GM12801 (cell line): ENCODE results near the gene CACNA1G.

Experiments
- TF ChIP-seq, protein P1 (sequence below): IDR thresholded peaks from one replicate; pipeline ENCODE4 v1.5.1; 2011; ENCODE audit warnings: control low read depth; ENCODE audit not compliant: insufficient read length; ENCODE audit errors: extremely low read depth

CACNA1G gene

DNA sequence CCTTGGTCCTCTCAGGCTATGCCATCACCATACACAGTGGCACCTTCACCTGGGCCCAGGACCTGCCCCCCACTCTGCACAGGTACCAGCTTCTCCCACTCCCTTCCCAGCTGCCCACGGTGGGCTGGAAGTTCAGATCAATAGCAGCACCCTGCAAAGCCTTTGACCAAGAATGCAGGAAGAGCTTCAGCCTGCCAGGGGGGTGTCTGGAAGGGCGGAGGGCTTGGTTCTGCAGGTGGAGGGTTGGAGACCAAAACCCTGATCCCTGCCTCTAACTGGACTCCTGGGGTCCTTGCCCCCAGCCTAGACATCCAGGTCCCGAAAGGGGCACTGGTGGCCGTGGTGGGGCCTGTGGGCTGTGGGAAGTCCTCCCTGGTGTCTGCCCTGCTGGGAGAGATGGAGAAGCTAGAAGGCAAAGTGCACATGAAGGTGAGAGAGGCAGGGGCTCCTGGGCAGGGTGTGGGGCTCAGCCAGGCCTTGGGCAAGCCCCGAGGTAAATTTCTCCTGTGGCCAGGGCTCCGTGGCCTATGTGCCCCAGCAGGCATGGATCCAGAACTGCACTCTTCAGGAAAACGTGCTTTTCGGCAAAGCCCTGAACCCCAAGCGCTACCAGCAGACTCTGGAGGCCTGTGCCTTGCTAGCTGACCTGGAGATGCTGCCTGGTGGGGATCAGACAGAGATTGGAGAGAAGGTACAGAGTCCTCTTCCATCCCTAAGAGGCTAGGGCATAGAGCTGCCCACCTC lies 108.5 kb downstream of the CACNA1G start:
- TF ChIP-seq, protein P1, sequence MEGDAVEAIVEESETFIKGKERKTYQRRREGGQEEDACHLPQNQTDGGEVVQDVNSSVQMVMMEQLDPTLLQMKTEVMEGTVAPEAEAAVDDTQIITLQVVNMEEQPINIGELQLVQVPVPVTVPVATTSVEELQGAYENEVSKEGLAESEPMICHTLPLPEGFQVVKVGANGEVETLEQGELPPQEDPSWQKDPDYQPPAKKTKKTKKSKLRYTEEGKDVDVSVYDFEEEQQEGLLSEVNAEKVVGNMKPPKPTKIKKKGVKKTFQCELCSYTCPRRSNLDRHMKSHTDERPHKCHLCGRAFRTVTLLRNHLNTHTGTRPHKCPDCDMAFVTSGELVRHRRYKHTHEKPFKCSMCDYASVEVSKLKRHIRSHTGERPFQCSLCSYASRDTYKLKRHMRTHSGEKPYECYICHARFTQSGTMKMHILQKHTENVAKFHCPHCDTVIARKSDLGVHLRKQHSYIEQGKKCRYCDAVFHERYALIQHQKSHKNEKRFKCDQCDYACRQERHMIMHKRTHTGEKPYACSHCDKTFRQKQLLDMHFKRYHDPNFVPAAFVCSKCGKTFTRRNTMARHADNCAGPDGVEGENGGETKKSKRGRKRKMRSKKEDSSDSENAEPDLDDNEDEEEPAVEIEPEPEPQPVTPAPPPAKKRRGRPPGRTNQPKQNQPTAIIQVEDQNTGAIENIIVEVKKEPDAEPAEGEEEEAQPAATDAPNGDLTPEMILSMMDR = no peak

DNA sequence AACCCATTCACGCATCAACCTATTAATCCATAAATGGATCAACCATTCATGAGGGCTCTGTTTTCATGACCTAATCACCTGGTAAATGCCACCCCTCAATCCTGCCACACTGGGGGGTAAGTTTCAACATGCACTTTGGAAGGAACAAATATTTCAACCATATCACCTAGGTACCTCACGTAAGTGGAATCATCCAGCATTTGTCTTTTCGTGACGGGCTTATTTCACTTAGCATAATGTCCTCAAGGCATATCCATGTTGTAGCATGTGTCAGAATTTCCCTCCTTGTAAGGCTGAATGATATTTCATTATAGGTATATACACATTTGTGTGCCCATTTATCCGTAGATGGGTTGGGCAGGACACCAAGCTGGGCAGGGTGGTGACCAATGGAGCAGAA lies 111.6 kb downstream of the CACNA1G start:
- TF ChIP-seq, protein P1 = no peak

DNA sequence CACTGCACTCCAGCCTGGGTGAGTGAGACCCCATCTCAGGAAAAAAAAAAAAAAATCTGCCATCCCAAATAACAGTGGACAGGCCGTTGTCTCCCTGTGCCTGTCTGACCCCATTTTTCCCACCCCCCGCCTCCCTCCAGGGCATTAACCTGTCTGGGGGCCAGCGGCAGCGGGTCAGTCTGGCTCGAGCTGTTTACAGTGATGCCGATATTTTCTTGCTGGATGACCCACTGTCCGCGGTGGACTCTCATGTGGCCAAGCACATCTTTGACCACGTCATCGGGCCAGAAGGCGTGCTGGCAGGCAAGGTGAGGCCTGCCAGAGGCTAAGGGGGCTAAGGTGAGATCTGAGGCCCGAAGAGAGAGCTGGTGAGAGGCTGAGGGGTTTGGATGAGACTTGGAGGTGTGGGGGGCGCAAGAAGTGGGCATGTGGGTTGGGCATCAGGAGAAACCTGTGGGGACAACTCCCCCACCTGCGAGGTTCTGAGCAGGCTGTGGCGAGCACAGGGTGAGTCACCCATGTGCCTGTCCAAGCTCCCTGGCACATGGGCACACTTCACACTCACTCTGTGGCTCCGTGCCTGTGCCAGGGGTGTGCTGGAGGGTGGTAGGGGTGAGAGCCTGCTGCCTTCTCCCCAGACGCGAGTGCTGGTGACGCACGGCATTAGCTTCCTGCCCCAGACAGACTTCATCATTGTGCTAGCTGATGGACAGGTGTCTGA lies 112.5 kb downstream of the CACNA1G start:
- TF ChIP-seq, protein P1 = no peak

DNA sequence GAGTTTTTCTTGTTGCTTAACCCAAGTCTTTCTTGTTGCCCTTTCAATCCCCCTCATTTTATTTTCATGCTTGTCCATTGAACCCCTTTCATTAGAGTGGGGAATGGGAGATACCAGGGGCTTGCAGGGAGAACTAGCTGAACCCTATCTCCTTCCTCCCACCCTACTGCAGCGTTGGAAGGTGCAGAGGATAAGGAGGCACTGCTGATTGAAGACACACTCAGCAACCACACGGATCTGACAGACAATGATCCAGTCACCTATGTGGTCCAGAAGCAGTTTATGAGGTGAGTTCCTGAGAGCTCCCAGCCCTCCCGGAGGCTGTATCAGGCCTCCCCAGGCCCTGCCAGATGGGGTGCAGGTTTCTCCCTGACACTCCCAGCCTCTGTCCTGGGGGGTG lies 114.7 kb downstream of the CACNA1G start:
- TF ChIP-seq, protein P1 = no peak

DNA sequence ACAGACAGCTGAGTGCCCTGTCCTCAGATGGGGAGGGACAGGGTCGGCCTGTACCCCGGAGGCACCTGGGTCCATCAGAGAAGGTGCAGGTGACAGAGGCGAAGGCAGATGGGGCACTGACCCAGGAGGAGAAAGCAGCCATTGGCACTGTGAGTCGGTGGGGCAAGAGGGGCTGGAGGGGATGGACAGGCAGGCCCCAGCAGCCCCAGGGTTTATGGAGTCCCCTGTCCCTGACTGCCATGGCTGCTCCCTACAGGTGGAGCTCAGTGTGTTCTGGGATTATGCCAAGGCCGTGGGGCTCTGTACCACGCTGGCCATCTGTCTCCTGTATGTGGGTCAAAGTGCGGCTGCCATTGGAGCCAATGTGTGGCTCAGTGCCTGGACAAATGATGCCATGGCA lies 115.1 kb downstream of the CACNA1G start:
- TF ChIP-seq, protein P1 = no peak

DNA sequence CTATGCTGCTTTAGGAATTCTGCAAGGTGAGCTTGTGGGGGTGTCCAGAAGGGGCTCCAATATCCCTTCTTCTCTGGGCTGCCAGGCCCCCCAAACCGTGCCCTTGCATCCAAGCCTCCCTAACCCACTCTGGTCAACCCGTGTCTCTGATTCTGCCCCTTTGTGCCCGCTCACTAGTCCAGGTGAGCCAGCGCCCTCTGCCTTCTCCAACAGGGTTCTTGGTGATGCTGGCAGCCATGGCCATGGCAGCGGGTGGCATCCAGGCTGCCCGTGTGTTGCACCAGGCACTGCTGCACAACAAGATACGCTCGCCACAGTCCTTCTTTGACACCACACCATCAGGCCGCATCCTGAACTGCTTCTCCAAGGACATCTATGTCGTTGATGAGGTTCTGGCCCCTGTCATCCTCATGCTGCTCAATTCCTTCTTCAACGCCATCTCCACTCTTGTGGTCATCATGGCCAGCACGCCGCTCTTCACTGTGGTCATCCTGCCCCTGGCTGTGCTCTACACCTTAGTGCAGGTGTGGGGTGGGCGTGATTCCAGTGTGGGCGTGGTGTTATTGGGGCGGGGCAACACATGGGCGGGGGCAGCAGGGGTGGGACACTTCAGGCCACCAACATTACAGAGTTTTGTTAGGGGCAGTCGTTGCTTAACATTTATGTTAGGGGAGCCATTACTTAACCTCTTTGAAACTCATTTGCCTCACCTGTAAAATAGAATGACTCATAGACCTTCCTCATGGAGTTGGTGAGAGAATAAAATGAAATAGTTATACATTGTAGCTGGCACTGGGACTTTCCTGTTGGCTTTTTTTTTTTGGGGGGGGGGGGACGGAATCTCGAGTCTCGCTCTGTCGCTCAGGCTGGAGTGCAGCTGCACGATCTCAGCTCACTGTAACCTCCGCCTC lies 115.8 kb downstream of the CACNA1G start:
- TF ChIP-seq, protein P1 = no peak
